ENCODE results near the gene GOSR2. TPM values are rescaled to one million over a fixed set of nuclear protein-coding genes. Genes with fewer than 3 reads are reported as not detected.

Gene GOSR2
- total RNA-seq, 1 donor from 2014 or later = 57.1 TPM

DNA sequence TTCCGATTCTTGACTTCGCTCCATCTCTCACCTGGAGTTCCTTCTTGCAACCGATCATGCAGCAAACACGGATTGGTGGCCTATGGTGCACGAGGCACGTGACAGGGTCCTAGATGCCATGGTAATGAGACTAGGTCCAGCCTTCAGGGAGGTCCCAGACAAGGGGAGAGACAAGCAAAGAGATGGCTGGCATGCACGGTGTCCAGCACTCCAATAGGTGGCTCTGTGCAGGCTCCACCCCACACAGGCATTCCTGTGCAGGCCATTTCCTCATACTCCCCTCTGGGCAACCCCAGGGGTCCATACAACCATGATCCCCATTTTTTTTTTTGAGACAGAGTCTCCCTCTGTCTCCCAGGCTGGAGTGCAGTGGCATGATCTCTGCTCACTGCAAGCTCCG lies 40.3 kb upstream of the GOSR2 start:
- H3K27ac Mint-ChIP-seq = no peak overlapping the region
- no peak overlapping the region for H3K4me3 Mint-ChIP-seq (ENCODE audit: low read depth)
- no peak for DNase-seq (ENCODE audit: low spot score, unreplicated experiment)
- H3K9me3 Mint-ChIP-seq (ENCODE audit: low read depth) = no peaks in the 10 kb centered on the region
- H3K4me1 Mint-ChIP-seq (ENCODE audit: low read depth) = no peaks in the 10 kb centered on the region
- TF ChIP-seq, protein P1, sequence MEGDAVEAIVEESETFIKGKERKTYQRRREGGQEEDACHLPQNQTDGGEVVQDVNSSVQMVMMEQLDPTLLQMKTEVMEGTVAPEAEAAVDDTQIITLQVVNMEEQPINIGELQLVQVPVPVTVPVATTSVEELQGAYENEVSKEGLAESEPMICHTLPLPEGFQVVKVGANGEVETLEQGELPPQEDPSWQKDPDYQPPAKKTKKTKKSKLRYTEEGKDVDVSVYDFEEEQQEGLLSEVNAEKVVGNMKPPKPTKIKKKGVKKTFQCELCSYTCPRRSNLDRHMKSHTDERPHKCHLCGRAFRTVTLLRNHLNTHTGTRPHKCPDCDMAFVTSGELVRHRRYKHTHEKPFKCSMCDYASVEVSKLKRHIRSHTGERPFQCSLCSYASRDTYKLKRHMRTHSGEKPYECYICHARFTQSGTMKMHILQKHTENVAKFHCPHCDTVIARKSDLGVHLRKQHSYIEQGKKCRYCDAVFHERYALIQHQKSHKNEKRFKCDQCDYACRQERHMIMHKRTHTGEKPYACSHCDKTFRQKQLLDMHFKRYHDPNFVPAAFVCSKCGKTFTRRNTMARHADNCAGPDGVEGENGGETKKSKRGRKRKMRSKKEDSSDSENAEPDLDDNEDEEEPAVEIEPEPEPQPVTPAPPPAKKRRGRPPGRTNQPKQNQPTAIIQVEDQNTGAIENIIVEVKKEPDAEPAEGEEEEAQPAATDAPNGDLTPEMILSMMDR (IDR thresholded peaks at IDR 0.05; ENCODE audit: unreplicated experiment) = no peak
- H3K27me3 Mint-ChIP-seq = peaks cover 26% of the 10 kb centered on the region
- no peaks in the 10 kb centered on the region for H3K36me3 Mint-ChIP-seq (ENCODE audit: insufficient read depth)

DNA sequence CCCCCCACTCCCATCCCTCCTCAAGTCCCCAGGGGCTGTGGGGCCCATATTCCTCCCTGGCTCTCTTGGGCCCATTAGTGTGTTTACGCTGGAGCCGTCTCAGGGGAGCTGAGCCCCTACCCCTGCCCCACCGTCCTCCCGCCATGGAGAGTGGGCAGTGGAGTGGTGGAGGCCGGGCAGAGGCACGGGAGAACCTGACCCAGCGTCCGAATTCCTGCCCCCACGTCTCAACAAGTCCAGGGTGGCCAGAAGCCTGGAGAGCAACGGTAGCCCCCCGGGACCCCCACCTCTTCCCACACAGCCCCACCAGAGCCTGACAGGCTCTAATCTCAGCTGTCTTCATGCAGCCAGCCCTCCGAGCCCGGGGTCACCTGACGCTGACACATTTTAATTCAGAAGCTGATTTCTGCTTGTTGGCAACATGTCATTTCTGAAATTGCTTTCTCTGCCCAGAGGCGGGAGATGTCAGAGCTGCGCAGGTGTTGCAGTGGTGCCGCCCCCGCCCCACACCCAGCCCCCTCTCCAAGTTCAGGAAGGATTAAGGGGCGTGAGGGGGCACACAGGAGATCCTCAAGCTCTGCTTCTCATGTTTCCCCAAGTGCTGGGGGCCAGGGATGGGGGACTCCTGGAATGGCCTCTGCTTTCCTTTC lies 39.0 kb upstream of the GOSR2 start:
- H3K4me3 Mint-ChIP-seq (ENCODE audit: low read depth) = no peak overlapping the region
- TF ChIP-seq, protein P1 (IDR thresholded peaks at IDR 0.05; ENCODE audit: unreplicated experiment) = no peak
- H3K36me3 Mint-ChIP-seq (ENCODE audit: insufficient read depth) = no peaks in the 10 kb centered on the region
- DNase-seq (ENCODE audit: low spot score, unreplicated experiment) = no peak
- peaks cover 23% of the 10 kb centered on the region for H3K27me3 Mint-ChIP-seq
- H3K4me1 Mint-ChIP-seq (ENCODE audit: low read depth) = no peaks in the 10 kb centered on the region
- no peak overlapping the region for H3K27ac Mint-ChIP-seq
- H3K9me3 Mint-ChIP-seq (ENCODE audit: low read depth) = no peaks in the 10 kb centered on the region

DNA sequence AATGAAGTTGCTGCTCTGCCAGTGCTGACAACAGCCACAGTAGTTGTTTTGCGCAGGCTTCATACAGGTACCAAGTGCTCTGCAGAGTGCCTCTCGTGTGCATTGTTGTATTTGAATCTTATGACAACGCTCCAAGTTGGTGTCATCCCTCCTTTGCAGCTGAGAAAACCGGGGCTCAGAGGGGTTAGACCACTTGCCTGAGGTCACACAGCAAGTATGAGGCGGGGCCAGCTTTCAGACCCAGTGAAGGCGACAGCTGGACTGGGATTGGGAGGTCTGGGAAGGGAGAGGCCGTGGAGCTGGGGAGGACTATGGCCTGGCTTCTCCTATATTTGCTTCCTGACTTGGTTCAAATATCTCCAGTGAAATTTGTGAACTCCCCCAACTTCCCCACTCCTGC lies 38.4 kb upstream of the GOSR2 start:
- Mint-ChIP-seq H3K4me3 (ENCODE audit: low read depth) (no peak overlapping the region), H3K27me3 (peaks cover 22% of the 10 kb centered on the region), H3K36me3 (ENCODE audit: insufficient read depth) (no peaks in the 10 kb centered on the region), H3K27ac (no peak overlapping the region), H3K4me1 (ENCODE audit: low read depth) (no peaks in the 10 kb centered on the region), H3K9me3 (ENCODE audit: low read depth) (no peaks in the 10 kb centered on the region)
- TF ChIP-seq, protein P1 (IDR thresholded peaks at IDR 0.05; ENCODE audit: unreplicated experiment) = no peak
- no peak for DNase-seq (ENCODE audit: low spot score, unreplicated experiment)

DNA sequence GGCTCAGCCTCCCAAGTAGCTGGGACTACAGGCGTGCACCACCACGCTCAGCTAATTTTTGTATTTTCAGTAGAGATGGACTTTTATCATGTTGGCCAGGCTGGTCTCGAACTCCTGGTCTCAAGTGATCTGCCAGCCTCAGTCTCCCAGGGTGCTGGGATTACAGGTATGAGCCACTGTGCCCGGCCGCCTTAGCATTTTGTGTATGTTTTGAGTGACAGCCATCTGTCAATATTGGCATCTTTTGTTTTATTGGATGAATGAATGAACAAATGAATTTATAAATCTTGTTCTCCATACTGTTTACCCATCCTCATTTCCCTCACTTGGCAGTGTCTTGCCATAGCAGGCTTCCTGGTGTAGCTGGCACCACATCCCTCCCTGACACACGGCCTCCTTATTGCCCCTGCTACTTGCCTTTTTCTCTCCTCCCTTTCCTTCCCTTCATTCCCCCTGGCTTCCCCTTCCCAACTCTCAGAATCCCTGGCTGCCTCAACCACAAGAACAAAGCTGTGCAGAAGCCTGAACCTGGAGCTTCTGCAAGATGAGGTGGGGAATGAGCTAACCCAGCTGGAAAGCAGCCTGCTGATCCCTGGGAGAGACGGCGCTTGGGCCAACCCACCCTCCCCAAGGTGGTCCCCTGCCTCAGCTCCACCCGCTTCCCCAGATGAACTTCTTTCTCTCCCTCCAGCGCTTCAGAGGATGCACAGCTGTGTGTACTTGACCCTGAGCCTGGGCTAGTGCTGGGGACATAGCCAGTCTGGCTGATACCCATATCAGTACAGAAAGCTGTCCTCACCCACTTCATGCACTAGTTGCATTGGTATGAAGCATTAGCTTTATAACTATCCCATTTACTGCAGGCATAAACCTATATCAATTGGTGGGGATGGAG lies 37.3 kb upstream of the GOSR2 start:
- TF ChIP-seq, protein P1 (IDR thresholded peaks at IDR 0.05; ENCODE audit: unreplicated experiment) = no peak
- H3K4me3 Mint-ChIP-seq (ENCODE audit: low read depth) = no peak overlapping the region
- H3K9me3 Mint-ChIP-seq (ENCODE audit: low read depth) = no peaks in the 10 kb centered on the region

DNA sequence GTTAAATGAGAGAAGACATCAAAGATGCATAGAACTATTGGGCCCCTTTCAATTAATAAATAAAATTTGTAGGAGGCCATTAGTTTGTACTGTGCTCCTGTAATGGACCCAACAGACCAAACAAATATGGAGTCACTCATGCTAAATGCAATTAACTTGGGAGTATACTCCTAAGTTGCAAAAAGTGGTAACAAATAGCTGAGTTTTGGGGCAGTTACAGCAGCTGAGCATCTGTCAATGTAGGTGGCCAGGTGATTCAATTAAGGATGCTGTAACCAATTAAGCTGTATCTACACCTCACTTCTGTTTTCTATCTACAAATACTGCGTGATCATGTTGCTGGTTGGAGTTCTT lies 36.7 kb upstream of the GOSR2 start:
- no peak overlapping the region for H3K27ac Mint-ChIP-seq
- no peak for DNase-seq (ENCODE audit: low spot score, unreplicated experiment)
- H3K36me3 Mint-ChIP-seq (ENCODE audit: insufficient read depth) = no peaks in the 10 kb centered on the region
- no peaks in the 10 kb centered on the region for H3K9me3 Mint-ChIP-seq (ENCODE audit: low read depth)
- no peaks in the 10 kb centered on the region for H3K4me1 Mint-ChIP-seq (ENCODE audit: low read depth)
- H3K4me3 Mint-ChIP-seq (ENCODE audit: low read depth) = no peak overlapping the region
- H3K27me3 Mint-ChIP-seq = peaks cover 31% of the 10 kb centered on the region
- TF ChIP-seq, protein P1 (IDR thresholded peaks at IDR 0.05; ENCODE audit: unreplicated experiment) = no peak

More for the DNA sequence above, 37.3 kb upstream of the GOSR2 start:
- Mint-ChIP-seq H3K36me3 (ENCODE audit: insufficient read depth) (no peaks in the 10 kb centered on the region), H3K4me1 (ENCODE audit: low read depth) (no peaks in the 10 kb centered on the region), H3K27ac (no peak overlapping the region), H3K27me3 (peaks cover 29% of the 10 kb centered on the region)
- no peak for DNase-seq (ENCODE audit: low spot score, unreplicated experiment)

Measured in progenitor cell of endocrine pancreas (in vitro differentiated cells).